SJSA1 (cell line): ENCODE results near the gene PEX10. TPM values are rescaled to one million over a fixed set of nuclear protein-coding genes. Genes with fewer than 3 reads are reported as not detected.

Experiments
- DNase-seq, 2 experiments: peaks; one replicate each; pipeline ENCODE4 v3.0.0-alpha.2; 2015 to 2020; ENCODE audit warnings: low spot score in 2 of 2, low read depth in 1 of 2
- H3K27ac ChIP-seq: fragments of 250-450 bp; sonication (Bioruptor Pico); 2 replicates; pipeline ENCODE4 v1.5.1; 2020; ENCODE audit warnings: mild to moderate bottlenecking, moderate library complexity
- H3K27me3 ChIP-seq: fragments of 250-450 bp; sonication (Bioruptor Pico); replicated peaks from 2 replicates; pipeline ENCODE4 v1.5.1; 2020; ENCODE audit warnings: mild to moderate bottlenecking, moderate library complexity
- H3K36me3 ChIP-seq: fragments of 250-450 bp; sonication (Bioruptor Pico); 2 replicates; pipeline ENCODE4 v1.5.1; 2020; ENCODE audit warnings: mild to moderate bottlenecking
- H3K4me1 ChIP-seq: fragments of 250-450 bp; sonication (Bioruptor Pico); replicated peaks from 2 replicates; pipeline ENCODE4 v1.6.1; 2021; ENCODE audit warnings: mild to moderate bottlenecking
- H3K4me3 ChIP-seq: fragments of 250-450 bp; sonication (Bioruptor Pico); 2 replicates; pipeline ENCODE4 v1.5.1; 2020; ENCODE audit warnings: mild to moderate bottlenecking
- H3K9me3 ChIP-seq: fragments of 250-450 bp; sonication (Bioruptor Pico); replicated peaks from 2 replicates; pipeline ENCODE4 v1.5.1; 2020; ENCODE audit warnings: mild to moderate bottlenecking
- total RNA-seq: library from RNA; depleted of rRNA; stranded (reverse); fragments of >200 nt; shearing (Covaris generic); gene quantifications from 2 replicates; pipeline ENCODE4 v1.2.3, GENCODE V29; 2014

PEX10 gene
- total RNA-seq, 1 experiment from 2014 or later: 37.3 TPM

DNA sequence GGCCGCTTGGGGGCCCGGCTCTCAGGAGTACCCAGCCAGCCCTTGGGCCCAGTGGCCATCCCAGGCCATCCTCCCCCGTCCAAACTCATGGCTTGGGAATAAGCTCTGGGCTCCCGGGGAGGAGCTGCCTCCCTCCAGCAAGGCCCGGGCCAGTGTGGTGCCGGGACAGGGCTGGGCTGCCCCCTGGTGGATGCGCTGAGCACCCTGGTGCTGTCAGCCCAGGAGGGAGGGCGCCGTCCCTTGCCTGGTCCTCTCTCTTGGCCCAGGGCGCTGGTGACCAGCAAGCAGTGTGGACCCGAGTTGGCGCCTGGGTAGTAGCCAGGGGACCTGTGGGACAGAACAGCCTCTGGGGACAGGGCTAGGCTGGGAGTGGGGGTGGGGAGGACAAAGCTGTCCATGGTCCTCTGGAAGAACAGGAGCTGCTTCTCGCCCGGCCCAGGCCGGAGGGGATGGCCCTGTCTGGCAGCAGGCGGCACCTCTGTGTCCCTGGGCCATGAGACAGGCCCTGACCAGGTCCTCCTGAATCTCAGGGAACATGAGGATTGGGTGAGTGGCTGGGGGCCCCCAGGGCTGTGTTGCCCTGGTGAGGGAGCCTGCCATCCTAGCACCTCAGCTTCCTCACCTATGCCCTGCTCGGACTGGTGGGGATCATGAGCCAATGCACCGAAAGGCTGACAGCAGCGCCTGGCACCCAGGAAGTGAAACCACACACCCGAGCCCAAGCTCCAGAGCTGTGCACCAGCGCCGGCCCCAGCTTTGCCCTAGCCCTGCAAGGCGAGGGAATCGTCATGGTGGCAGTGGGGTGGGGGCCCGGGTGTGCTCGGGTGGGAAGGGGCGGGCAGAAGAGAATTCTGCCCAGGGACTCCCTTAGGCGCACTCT lies 30.4 kb downstream of the PEX10 start:
- H3K27ac ChIP-seq: no peak overlapping the region
- H3K4me1 ChIP-seq: peaks cover 15% of the 10 kb centered on the region
- H3K4me3 ChIP-seq: no peak overlapping the region
- peaks cover 2% of the 10 kb centered on the region; the same call in 1 of the 2 replicates for H3K36me3 ChIP-seq
- DNase-seq: peak; percentile 82 to 88
- no peaks in the 10 kb centered on the region for H3K27me3 ChIP-seq
- no peaks in the 10 kb centered on the region for H3K9me3 ChIP-seq

DNA sequence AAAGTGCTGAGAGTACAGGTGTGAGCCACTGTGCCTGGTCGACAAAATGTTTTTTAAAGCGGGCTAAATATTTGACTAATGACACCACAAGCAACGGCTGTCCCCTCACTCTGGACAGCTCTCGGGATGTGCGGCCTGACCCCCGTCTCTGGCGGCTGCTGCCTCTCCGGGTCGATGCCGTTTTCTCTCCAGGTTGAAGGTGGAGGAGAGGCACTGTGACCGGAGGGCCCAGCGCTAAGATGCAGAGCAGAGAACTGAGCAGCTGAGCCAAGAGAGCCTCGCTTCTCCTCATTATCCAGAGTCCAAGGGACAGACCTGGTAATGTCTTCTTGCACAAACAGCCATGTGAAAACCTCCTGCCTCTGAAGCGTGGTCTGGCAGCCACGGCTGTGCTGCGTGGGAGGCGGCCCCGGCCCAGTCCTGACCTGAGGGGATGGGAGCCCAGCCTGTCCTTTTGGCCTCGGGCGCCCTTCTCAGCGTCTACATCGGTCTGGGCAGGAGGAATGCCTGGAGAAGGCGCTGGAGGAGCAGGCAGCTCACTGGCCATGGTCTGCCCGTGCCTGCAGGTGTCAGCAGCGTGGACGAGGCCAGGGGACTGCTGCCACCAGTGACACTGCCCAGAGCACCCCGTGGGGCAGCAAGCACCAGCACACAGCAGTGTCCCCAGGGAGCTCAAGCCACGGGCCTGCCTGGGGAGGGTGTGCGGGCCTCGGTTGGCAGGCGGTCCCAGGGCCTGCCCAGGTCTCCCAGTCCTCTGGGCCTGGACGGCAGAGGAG lies 31.4 kb downstream of the PEX10 start:
- no peaks in the 10 kb centered on the region for H3K27me3 ChIP-seq
- no peak overlapping the region for H3K27ac ChIP-seq
- H3K4me3 ChIP-seq: no peak overlapping the region
- H3K36me3 ChIP-seq: no peaks in the 10 kb centered on the region
- H3K4me1 ChIP-seq: peaks cover 15% of the 10 kb centered on the region
- DNase-seq: no peak
- H3K9me3 ChIP-seq: no peaks in the 10 kb centered on the region

DNA sequence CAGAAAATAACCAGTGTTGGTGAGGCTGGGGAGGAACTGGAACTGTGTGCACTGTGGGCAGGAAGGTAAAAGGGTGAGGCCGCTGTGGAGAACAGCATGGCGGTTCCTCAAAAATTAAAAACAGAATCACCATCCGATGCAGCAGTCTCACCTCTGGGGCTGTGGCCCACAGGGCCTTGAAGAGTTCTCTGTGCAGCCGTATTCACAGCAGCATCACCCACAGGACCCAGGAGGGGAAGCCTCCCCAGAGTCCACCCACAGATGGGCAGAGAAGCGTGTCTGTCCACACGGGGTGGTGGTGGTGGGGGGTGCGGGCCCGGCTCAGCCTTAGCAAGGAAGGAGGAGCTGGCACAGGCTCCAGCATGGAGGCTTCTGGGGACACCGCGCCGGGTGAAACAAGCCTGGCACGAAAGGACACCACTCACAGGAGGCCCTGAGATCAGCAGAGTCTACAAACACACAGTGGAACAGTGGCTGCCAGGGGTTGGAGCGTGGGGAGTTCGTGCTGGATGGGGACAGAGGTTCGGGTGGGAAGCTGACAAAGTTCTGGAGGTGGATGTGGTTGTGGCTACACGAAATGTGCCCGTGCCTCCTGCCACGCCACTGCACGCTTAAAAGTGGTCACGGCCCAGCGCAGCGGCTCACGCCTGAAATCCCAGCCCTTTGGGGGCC lies 32.5 kb downstream of the PEX10 start:
- Histone ChIP-seq H3K27me3 (no peaks in the 10 kb centered on the region), H3K36me3 (no peaks in the 10 kb centered on the region), H3K9me3 (no peaks in the 10 kb centered on the region), H3K4me1 (peaks cover 7% of the 10 kb centered on the region), H3K27ac (no peak overlapping the region), H3K4me3 (no peak overlapping the region)
- no peak for DNase-seq

DNA sequence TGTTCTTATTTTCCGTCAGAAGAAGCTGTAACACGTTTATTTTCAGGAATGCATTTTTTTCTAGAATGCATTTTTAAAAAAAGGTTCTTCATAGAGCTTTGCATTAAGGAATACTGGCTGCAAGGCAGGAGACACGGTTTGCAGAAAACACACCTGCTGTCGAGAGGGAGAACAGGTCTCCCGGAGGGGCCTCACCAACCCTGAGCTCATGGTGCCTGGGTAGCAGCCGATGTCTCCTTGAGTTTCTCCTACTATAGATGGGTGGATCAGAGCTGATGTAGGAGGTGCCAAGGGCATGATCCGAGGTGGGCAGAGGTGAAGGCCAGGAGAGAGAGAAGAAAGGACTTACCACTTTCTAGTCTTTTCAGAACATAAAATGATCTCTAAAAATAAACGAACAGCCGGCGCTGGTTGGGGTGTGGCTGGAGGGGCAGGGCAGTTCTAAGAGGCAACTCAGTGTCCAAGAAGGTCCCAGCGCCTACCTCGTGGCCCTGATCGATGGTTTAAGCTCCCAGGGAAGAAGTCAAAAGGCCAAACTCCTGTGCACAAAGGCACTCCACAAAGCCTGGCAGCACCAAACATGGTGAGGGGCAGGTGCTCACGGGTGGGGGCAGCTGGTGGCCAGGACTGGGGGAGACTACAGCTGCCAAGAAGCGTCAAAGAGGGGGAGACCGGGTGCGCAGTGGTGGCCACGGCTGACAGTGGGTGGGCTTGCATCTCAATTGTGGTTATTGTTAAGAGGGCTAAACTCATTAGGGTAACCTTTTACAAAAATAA lies 33.2 kb downstream of the PEX10 start:
- Histone ChIP-seq H3K27ac (no peak overlapping the region), H3K36me3 (no peaks in the 10 kb centered on the region), H3K27me3 (no peaks in the 10 kb centered on the region), H3K9me3 (no peaks in the 10 kb centered on the region), H3K4me1 (0 out of 2 replicates have a peak, but pooled peaks cover 5% of the 10 kb centered on the region), H3K4me3 (no peak overlapping the region)
- DNase-seq: no peak

DNA sequence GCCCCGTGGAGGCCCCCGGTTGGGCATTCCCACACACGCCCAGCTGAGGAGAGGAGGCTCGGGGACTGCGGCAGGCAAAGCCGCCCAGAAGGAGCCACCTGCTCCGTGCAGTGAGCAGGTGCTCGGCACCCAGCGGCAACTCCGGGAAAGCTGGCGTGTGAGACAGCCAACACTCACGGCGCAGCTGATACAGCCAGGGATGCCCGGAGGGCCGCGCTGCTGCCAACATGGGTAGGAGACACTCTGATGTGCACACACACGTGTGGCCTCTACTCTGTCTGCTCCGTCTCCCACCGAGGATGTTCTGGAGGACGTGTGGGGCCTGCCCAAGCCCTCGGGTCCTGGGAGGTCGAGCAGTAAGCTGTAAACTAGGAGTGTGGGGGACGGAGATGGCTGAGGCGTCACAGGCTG lies 33.9 kb downstream of the PEX10 start:
- H3K9me3 ChIP-seq: no peaks in the 10 kb centered on the region
- H3K4me3 ChIP-seq: no peak overlapping the region
- H3K27me3 ChIP-seq: no peaks in the 10 kb centered on the region
- H3K36me3 ChIP-seq: no peaks in the 10 kb centered on the region
- 0 out of 2 replicates have a peak, but pooled peaks cover 5% of the 10 kb centered on the region for H3K4me1 ChIP-seq
- no peak overlapping the region for H3K27ac ChIP-seq
- no peak for DNase-seq

DNA sequence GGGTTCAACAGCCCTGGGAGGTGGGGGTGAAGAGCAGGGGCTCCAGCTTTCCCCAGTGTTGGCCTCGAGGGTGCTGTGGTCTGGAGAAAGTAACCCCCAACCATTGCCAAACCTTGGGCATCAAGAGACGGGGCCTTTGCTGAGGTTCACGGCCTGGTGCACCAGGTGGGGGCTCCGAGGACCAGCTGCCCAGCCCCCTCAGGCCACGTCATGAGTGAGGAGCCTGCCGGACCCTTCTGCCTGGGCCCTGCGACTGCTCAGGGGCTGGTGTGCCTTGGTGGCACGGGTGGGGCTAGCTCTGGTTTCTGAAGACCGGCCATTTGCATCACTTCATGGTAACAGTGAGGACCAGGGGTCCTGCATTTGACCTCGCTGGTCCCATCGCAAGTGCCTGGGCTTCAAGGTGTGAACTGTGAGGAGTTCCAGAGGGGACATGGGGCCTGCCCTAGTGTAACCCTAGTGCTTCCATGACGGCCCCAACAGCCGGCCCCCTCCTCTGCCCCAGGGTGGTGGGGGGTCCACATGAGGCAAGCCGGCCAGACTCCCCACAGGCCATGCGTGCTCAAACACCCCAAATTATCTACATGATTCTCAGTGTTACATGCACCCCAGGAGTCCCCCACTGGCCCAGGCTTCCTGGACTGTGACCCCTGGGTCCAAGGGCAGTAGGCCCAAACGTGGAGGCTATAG lies 34.5 kb downstream of the PEX10 start:
- Histone ChIP-seq H3K27me3 (no peaks in the 10 kb centered on the region), H3K27ac (no peak overlapping the region), H3K36me3 (no peaks in the 10 kb centered on the region), H3K9me3 (no peaks in the 10 kb centered on the region), H3K4me1 (0 out of 2 replicates have a peak, but pooled peaks cover 5% of the 10 kb centered on the region), H3K4me3 (no peak overlapping the region)
- no peak for DNase-seq

DNA sequence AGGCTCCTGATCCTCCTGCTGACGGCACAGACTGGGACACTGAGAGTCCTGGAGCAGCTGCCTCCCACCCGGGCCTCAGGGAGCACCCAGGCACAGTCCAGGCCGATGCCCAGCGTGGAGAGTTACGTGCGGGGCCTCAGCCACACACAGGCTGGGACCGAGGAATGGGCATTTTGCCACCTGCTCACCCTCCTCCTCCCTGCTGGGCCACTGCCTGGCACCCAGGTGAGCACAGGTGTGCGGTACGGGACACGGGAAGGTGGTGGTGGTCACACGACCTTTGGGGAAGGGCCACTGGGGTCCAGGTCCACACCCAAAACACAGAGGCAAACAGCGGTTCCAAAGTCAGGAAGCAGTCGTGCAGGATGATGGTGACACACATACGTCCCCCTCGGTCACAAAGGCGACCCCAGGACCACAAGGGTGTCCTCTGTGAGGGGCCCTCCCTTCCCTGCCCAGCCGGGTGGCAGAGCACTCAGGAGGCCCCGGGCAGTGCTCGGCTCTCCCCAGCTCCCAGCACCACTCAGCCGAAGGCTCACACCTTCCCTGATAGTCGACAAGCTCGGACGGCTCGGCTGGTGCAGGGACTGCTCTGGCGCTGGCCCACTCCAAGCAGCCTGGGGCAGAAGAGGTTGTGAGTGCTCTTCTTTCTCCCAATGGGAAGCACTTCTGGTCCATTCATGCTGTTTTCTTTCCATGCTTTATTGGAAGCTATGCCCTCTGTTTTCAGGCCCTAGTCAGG lies 35.3 kb downstream of the PEX10 start:
- Histone ChIP-seq H3K36me3 (no peaks in the 10 kb centered on the region), H3K4me3 (no peak overlapping the region), H3K4me1 (0 out of 2 replicates have a peak, but pooled peaks cover 5% of the 10 kb centered on the region), H3K27me3 (no peaks in the 10 kb centered on the region), H3K27ac (no peak overlapping the region), H3K9me3 (no peaks in the 10 kb centered on the region)
- no peak for DNase-seq

DNA sequence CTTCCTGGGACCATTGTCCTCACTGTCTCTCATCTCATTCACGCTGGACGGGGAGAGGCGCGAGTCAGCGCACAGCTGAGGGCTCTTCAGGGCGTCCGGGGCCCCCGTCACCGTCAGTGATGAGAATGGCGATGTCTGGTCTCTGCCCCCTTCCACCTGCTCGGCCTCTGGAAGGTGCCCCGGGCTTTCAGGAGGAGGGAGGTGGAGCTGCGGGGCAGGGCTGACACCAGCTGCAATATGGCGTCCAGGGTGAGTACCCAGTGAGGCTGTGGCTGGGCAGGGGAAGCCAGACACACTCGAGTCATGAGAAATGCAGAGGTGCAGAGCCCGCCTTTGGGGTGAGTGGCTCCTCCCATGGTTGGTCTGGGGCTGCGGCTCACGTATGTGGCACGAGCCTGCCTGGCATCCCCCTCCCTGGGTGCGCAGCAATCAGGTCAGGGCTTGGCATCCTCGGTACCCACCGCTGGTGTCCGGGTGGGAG lies 36.1 kb downstream of the PEX10 start:
- Histone ChIP-seq H3K4me1 (no peaks in the 10 kb centered on the region), H3K9me3 (no peaks in the 10 kb centered on the region), H3K4me3 (no peak overlapping the region), H3K27me3 (no peaks in the 10 kb centered on the region), H3K27ac (no peak overlapping the region), H3K36me3 (no peaks in the 10 kb centered on the region)
- no peak for DNase-seq

DNA sequence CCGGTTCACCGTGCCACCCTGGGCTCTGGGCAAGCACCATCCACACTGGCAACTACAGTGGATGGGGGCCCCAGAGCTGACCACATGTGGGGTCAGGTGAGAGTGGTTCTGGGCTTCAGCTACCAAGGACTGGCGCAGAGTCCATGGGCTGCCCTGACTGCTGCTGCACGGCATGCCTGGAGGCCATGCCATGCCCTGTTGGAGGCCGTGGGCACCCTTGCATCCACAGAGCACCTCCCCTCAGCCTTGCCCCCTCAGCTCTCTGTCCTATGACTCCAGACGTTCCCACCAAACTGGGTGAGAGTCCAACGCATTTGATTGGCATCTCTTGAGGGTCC lies 36.5 kb downstream of the PEX10 start:
- no peak for DNase-seq
- no peak overlapping the region for H3K4me3 ChIP-seq
- no peak overlapping the region for H3K27ac ChIP-seq
- H3K27me3 ChIP-seq: no peaks in the 10 kb centered on the region
- H3K9me3 ChIP-seq: no peaks in the 10 kb centered on the region
- no peaks in the 10 kb centered on the region for H3K4me1 ChIP-seq
- no peaks in the 10 kb centered on the region for H3K36me3 ChIP-seq

DNA sequence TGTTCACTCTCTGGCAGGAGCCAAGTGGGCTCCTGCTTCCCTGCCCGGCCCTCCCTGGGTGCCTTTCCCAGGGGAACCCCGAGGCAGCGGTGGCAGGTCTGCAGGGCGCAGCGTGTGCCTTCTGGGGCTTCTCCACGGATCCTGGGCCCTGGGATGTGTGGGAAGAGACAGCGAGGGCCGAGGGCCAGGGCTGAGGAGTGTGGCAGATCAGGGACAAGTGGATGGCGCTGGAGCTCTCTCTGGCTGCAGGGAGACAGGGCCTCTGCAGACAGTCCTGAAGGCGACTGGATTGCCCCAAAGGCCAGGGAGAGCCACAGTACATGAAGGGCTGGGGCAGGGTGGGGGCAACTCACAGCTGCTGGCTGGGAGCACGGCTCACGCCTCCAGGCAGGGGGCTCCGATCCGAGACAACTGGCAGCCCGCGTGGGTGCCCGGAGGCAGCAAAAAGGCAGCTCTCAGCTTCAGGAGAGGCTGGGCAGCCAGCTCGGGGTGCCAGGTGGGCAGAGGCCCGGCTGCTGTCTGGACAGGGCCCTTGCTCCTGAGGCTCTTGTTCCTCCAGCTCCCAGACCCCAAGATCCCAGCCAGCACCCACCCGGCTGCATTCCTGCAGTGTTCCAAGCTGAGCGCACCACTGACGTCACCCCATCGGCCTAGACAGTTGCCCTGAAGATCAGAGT lies 37.0 kb downstream of the PEX10 start:
- H3K9me3 ChIP-seq: no peaks in the 10 kb centered on the region
- H3K27ac ChIP-seq: no peak overlapping the region
- no peaks in the 10 kb centered on the region for H3K36me3 ChIP-seq
- H3K27me3 ChIP-seq: no peaks in the 10 kb centered on the region
- no peak overlapping the region for H3K4me3 ChIP-seq
- DNase-seq: no peak
- no peaks in the 10 kb centered on the region for H3K4me1 ChIP-seq

DNA sequence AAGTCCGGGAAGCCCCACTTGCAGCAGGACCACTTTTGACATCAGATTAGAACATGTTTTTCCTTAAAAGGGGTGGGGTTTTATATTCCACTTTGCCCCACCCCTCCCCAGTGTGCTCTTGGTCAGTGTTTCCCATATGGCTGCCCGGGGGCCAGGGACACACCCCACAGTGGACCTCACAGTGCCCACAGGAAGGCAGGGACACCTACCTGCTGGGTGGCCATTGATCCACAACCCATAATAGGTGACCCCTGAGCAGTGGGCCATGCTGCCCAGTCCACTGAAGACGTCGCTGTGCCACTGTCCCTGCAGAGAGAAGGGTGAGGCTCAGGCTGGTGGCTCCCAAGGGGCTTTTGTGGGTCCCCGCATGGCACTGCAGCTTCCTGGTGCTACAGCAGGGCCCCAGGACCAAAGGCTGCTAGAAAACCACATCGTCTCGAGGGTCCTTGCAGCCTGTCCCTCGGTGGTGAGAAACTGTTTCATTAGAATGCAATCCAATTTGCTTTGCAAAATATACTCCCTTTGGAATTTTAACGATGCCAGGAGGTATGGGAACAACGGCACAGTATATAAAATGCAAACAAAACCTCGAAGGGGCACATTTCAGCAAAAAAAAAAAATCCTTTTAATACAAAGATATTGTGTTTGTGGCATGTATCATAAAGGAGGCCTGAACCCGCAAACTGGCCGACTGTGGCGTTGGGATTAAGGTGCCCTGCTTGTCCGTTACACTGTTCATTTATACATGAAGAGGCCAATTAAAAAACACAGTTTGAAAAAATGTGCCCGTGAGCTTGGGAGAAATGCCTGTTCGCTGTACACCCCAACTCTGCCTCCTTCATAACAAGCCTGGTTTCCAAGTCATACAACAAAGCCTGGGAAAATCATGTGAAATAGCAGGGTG lies 37.9 kb downstream of the PEX10 start:
- Histone ChIP-seq H3K4me1 (no peaks in the 10 kb centered on the region), H3K27ac (no peak overlapping the region), H3K9me3 (no peaks in the 10 kb centered on the region), H3K36me3 (no peaks in the 10 kb centered on the region), H3K27me3 (no peaks in the 10 kb centered on the region), H3K4me3 (no peak overlapping the region)
- DNase-seq: no peak
